ENCODE measurements around the gene ZMIZ1.

Gene ZMIZ1

DNA sequence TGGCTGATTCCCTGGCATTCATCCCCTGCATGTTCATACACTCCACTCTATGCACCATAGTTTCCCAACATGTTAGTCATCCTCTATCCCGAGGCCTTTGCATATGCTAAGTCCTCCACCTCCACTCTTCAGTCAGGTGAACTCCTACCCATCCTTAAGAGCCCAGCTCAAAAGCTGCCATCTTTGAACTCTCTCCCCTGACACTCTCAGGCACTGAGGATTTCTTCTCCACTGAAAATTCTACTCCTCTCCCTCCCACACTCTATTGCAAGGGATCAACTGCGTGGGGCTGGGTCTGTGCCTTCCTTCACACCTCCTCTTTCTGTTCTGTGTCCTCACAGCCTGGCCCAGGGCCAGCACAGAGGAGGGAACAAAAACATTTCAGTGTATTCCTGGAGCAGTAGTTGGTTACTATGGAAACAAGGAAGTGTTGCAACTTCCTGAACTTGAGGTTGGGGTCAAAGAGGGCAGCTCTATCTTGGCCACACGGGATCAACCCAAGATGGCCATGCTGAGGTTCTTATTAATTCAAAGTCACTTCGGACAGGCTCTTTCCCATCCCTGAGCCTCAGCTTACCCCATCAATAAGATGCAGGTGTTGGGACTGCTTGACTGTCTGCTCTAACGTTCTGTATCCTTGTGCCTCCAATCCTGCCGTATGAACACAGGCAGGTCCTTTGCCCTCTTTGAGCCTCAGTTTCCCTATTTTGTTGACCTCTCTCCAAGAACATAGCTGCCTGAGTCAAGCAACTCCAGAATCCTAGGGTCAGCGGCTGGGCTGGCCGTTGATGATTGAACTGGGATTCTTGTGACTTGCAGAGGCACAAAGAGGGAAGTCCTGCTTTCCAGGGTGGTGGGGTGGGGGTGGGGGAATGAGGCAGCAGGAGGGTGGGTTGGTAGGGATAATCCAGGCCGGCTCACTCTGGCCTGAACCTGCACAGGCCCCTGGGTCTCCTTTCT, 15.5 kb downstream of the ZMIZ1 start:
- Histone ChIP-seq H3K27me3 (ENCODE audit: insufficient read depth, low read depth, severe bottlenecking) (no peaks in the 10 kb centered on the region), H3K4me3 (ENCODE audit: low read depth, low read length) (no peak overlapping the region), H3K36me3 (no peaks in the 10 kb centered on the region), H3K27ac (peak overlapping the region; percentile 20), H3K9me3 (ENCODE audit: severe bottlenecking) (no peaks in the 10 kb centered on the region)
- peak; percentile 45 for DNase-seq
- TF ChIP-seq, protein P1, sequence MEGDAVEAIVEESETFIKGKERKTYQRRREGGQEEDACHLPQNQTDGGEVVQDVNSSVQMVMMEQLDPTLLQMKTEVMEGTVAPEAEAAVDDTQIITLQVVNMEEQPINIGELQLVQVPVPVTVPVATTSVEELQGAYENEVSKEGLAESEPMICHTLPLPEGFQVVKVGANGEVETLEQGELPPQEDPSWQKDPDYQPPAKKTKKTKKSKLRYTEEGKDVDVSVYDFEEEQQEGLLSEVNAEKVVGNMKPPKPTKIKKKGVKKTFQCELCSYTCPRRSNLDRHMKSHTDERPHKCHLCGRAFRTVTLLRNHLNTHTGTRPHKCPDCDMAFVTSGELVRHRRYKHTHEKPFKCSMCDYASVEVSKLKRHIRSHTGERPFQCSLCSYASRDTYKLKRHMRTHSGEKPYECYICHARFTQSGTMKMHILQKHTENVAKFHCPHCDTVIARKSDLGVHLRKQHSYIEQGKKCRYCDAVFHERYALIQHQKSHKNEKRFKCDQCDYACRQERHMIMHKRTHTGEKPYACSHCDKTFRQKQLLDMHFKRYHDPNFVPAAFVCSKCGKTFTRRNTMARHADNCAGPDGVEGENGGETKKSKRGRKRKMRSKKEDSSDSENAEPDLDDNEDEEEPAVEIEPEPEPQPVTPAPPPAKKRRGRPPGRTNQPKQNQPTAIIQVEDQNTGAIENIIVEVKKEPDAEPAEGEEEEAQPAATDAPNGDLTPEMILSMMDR (IDR thresholded peaks at IDR 0.05; ENCODE audit: low read depth, low read length) = no peak

DNA sequence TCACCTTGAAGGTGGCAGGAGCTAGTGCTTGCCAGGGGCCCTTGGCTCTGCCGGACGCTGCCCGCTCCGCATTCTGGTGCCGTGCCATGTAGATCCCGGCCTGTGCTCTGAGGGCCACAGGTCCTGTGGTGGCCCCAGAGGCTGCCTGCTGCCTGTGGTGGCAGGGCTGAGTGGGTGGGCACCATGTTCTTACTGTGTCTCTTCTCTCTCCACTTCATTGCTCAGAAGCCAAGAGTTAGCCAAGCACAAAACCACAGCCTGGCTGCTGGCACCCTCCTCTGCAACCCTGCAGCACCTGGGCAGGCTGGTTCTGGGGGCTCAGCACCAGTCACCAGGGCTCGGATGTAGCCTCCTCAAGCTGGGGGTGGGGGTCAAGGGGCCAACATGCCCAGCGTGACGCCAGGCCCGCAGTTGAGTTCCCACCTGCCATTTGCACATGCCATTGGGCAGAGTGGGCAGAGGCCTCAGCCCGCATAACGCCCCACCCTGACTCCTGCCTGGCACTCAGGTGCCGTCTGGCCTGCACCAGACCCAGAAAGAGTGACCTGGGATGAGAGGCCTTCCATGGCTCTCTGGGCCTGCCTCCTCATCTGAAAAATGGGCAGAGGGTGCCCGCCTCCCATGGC, 16.3 kb downstream of the ZMIZ1 start:
- H3K4me3 ChIP-seq (ENCODE audit: low read depth, low read length) = no peak overlapping the region
- no peaks in the 10 kb centered on the region for H3K36me3 ChIP-seq
- H3K9me3 ChIP-seq (ENCODE audit: severe bottlenecking) = no peaks in the 10 kb centered on the region
- H3K27me3 ChIP-seq (ENCODE audit: insufficient read depth, low read depth, severe bottlenecking) = no peaks in the 10 kb centered on the region
- TF ChIP-seq, protein P1 (IDR thresholded peaks at IDR 0.05; ENCODE audit: low read depth, low read length) = no peak
- no peak for DNase-seq
- peak overlapping the region; percentile 20 for H3K27ac ChIP-seq

DNA sequence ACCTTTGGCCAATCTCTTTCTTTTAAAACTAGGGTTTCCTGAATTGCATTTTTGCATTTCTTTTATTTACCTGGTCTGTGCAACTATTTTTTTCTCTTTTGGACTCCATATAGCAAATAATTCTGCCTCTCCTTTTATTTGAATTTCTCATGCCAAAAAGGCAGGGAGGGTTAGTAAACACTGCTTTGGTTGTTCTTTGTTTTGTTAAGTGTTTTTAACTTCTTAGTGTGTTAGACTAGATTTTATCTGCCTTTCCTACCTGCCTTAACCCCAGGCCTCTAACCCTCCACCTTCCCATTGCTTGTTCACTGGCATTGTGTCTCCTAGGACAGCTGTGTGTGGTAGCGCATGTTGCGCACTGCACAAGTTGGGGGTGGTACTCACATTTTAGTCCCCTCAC, 18.1 kb downstream of the ZMIZ1 start:
- H3K4me3 ChIP-seq (ENCODE audit: low read depth, low read length) = no peak overlapping the region
- no peak overlapping the region for H3K27ac ChIP-seq
- H3K9me3 ChIP-seq (ENCODE audit: severe bottlenecking) = no peaks in the 10 kb centered on the region
- TF ChIP-seq, protein P1 (IDR thresholded peaks at IDR 0.05; ENCODE audit: low read depth, low read length) = no peak
- H3K27me3 ChIP-seq (ENCODE audit: insufficient read depth, low read depth, severe bottlenecking) = no peaks in the 10 kb centered on the region
- no peak for DNase-seq
- H3K36me3 ChIP-seq = no peaks in the 10 kb centered on the region

DNA sequence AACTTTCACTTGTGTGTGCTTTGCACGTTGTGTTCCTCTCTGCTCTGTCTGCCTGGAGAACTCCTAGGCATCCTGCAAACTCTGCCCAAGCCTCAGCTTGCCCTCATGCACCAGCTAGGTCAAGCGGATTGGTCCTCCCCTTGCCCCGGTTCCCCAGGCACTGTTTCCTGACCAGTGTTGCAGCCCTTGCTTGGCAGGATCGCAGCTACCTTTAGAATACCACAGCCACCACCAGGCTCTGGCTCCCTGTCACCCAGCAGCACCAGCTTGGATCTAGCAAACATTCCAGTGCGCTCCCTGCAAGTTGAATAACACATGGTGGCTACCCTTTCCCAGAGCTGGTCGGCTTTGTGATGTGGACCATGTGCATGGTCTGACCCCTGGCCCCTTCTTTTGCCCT, 19.0 kb downstream of the ZMIZ1 start:
- Histone ChIP-seq H3K36me3 (no peaks in the 10 kb centered on the region), H3K9me3 (ENCODE audit: severe bottlenecking) (no peaks in the 10 kb centered on the region), H3K27ac (no peak overlapping the region), H3K4me3 (ENCODE audit: low read depth, low read length) (no peak overlapping the region), H3K27me3 (ENCODE audit: insufficient read depth, low read depth, severe bottlenecking) (no peaks in the 10 kb centered on the region)
- DNase-seq = no peak
- TF ChIP-seq, protein P1 (IDR thresholded peaks at IDR 0.05; ENCODE audit: low read depth, low read length) = no peak

DNA sequence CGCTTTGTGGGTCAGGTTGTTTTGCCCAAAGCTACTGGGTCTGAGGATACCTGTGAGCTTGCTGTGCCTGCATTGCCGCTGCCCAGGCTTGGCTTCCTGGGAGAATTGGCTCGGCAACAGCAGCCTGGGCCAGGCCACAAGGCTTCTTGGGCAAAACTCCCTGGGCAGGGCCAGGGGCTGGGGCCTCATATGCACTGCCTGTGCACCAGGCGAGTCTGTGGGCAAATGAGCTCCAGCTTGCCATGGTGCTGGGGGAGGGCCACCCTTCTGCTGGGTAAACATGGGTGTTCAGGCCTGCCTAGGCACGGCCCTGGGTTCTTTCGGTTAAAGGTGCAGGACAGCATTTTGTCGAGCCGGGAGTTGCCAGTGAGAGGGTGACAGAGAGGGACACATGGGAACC, 19.4 kb downstream of the ZMIZ1 start:
- no peaks in the 10 kb centered on the region for H3K27me3 ChIP-seq (ENCODE audit: insufficient read depth, low read depth, severe bottlenecking)
- no peak overlapping the region for H3K27ac ChIP-seq
- TF ChIP-seq, protein P1 (IDR thresholded peaks at IDR 0.05; ENCODE audit: low read depth, low read length) = no peak

More for the DNA sequence above, 19.4 kb downstream of the ZMIZ1 start:
- Histone ChIP-seq H3K36me3 (no peaks in the 10 kb centered on the region), H3K4me3 (ENCODE audit: low read depth, low read length) (no peak overlapping the region), H3K9me3 (ENCODE audit: severe bottlenecking) (no peaks in the 10 kb centered on the region)
- no peak for DNase-seq

Measured in WERI-Rb-1 (cell line).